AG04449 (cell line): ENCODE results near the gene HTR5A.

Experiments used
- CTCF ChIA-PET: fragments of 350-600 bp; formaldehyde crosslinking; extraction: SDS; loops from one replicate; lab custom pipeline; 2021; ENCODE audit warnings: antibody characterized with exemption; lab: Yijun Ruan, JAX
- POLR2A ChIA-PET: fragments of 400-600, 350-600 bp; formaldehyde crosslinking; extraction: SDS; loops from one replicate; lab custom pipeline; 2020; ENCODE audit warnings: antibody characterized with exemption, inconsistent platforms; lab: Yijun Ruan, JAX
- DNase-seq: peaks from one replicate; pipeline ENCODE4 v3.0.0-alpha.2; 2010; ENCODE audit warnings: low read depth, low spot score
- H3K4me3 ChIP-seq: 2 replicates; pipeline ENCODE4 v1.5.1; 2011; ENCODE audit warnings: low read depth, mild to moderate bottlenecking, control low read depth, low read length
- CTCF ChIP-seq: IDR thresholded peaks from one replicate; pipeline ENCODE4 v1.5.1; 2011; ENCODE audit warnings: mild to moderate bottlenecking, moderate library complexity, low read length, control low read depth, inconsistent platforms; ENCODE audit not compliant: insufficient read depth; ENCODE audit errors: missing control alignments

HTR5A gene

GRCh38 chr7:155093596-155093995 is 23.5 kb downstream of the HTR5A start:
- POLR2A ChIA-PET, result no interaction called here
- DNase-seq, result no peak
- H3K4me3 ChIP-seq, result no peak overlapping the region
- no peak for TF ChIP-seq CTCF
- CTCF ChIA-PET, result no interaction called here

GRCh38 chr7:155094636-155095135 is 24.6 kb downstream of the HTR5A start:
- ChIA-PET POLR2A (no interaction called here), CTCF (no interaction called here)
- DNase-seq, result no peak
- H3K4me3 ChIP-seq, result no peak overlapping the region
- TF ChIP-seq CTCF, result no peak

GRCh38 chr7:155097338-155097737 is 27.2 kb downstream of the HTR5A start:
- no peak for TF ChIP-seq CTCF
- no peak for DNase-seq
- CTCF ChIA-PET, result no interaction called here
- POLR2A ChIA-PET, result no interaction called here
- H3K4me3 ChIP-seq, result no peak overlapping the region

DNA sequence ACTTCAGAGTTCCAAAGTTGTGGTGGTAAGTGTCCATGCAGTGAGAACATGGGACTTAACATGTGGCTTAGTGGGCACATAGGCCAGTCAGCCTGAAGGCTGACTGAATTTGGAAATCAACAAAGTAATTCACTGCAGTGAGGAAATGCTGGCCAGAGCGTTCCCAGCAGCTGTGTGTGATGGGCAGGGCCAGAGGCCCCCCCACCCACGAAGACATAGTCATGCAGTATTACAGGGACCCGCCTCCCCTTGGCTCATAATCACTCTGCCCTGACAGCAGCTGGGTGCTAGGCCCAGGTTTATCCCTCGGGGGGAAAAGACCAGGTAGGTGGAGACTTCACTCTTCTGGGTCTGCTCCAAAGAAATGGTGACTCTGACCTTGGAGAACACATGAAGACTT is 33.7 kb downstream of the HTR5A start:
- ChIA-PET CTCF (no interaction called here), POLR2A (no interaction called here)
- H3K4me3 ChIP-seq, result no peak overlapping the region
- no peak for DNase-seq
- TF ChIP-seq CTCF, result no peak

DNA sequence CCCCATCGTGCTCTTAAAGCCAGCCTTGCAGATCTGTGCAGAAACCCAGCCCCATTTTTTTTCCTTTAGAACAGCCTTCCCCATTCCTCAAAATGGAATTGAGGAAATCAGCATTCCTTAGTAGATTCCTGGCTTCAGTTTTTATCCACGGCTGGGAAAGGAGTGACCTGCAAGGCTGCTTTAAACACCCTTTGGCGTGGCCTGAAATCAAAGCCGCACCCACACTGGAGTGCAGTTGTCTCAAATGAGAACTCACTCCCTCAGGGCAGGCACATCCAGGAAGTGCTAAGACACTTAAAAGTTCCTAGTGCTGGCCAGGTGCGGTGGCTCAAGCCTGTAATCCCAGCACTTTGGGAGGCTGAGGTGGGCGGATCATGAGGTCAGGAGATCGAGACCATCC is 34.8 kb downstream of the HTR5A start:
- DNase-seq, result no peak
- no peak for TF ChIP-seq CTCF
- ChIA-PET POLR2A (no interaction called here), CTCF (no interaction called here)
- H3K4me3 ChIP-seq, result no peak overlapping the region

DNA sequence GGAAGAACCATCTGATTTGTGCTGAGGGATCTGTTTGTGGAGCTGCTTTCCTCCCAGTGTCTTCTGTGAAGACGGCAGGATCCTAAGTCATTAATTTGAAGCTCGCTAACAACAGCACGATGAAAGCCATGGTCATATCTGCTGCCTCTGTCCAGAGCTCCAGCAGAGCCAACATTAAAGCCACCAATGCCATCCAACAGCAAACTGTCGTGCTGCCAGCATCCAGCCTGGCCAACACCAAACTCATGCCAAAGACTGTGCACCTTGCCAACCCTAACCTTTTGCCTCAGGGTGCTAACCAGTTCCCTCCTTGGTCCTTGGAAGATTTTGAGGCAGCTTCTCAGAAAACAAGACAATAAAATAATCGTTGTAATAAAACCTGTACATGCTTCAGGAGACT is 36.2 kb downstream of the HTR5A start:
- ChIA-PET POLR2A (no interaction called here), CTCF (interaction anchor here (0.6 kb wide), 1 partner anchor 193 kb away, joined by 3 read pairs; no protein-coding TSS in a partner anchor)
- no peak for DNase-seq
- TF ChIP-seq CTCF, result no peak
- H3K4me3 ChIP-seq, result no peak overlapping the region
